Neutrophil (primary cell): Measurements from ENCODE around the gene GSDMA.
A peak's percentile ranks its signal among the peaks of the same experiment; 100 is the strongest.

Experiments
- H3K27ac ChIP-seq: fragments of 200-600 bp; sonication (generic); 2 replicates; pipeline ENCODE4 v1.5.1; 2016; ENCODE audit warnings: mild to moderate bottlenecking, moderate library complexity
- H3K27me3 ChIP-seq: fragments of 200-600 bp; sonication (generic); 2 replicates; pipeline ENCODE4 v1.6.0; 2016; ENCODE audit warnings: mild to moderate bottlenecking
- H3K36me3 ChIP-seq: fragments of 200-600 bp; sonication (generic); 2 replicates; pipeline ENCODE4 v1.5.1; 2017
- H3K4me1 ChIP-seq, 2 experiments: fragments of 200-600 bp in 1 of 2; sonication (generic) in 1 of 2; 1 replicate in 1 of 2; 2 replicates in 1 of 2; pipeline versions ENCODE4 v1.5.1 to v1.6.1; 2013 to 2016; ENCODE audit warnings: low read depth in 1 of 2, low read length in 1 of 2, mild to moderate bottlenecking in 1 of 2, moderate library complexity in 1 of 2; ENCODE audit not compliant: control insufficient read depth in 1 of 2, insufficient read depth in 1 of 2
- H3K4me3 ChIP-seq, 2 experiments: fragments of 200-600 bp in 1 of 2; sonication (generic) in 1 of 2; 1 replicate in 1 of 2; 2 replicates in 1 of 2; pipeline ENCODE4 v1.5.1; 2013 to 2016; ENCODE audit warnings: low read depth in 1 of 2, low read length in 1 of 2, mild to moderate bottlenecking in 1 of 2, moderate library complexity in 1 of 2
- H3K9me3 ChIP-seq: fragments of 200-600 bp; sonication (generic); 2 replicates; pipeline ENCODE4 v1.5.1; 2016
- CTCF ChIP-seq: fragments of 200-600 bp; sonication (generic); IDR thresholded peaks from 2 replicates; pipeline ENCODE4 v1.5.1; 2016; ENCODE audit warnings: antibody characterized with exemption

The GSDMA gene

GRCh38 chr17:39974433-39974832, 11.6 kb downstream of the GSDMA start:
- Histone ChIP-seq H3K36me3 (no peaks in the 10 kb centered on the region), H3K9me3 (no peaks in the 10 kb centered on the region), H3K4me3 (no peak overlapping the region), H3K27ac (no peak overlapping the region), H3K27me3 (no peaks in the 10 kb centered on the region), H3K4me1 (peaks cover 21 to 29% of the 10 kb centered on the region in 2 experiments)
- no peak for TF ChIP-seq CTCF

- H3K27me3 ChIP-seq, result no peaks in the 10 kb centered on the region
- H3K4me3 ChIP-seq, result no peak overlapping the region
- H3K9me3 ChIP-seq, result no peaks in the 10 kb centered on the region
- peaks cover 35% of the 10 kb centered on the region in 2 experiments for H3K4me1 ChIP-seq
- no peak overlapping the region for H3K27ac ChIP-seq
- H3K36me3 ChIP-seq, result no peaks in the 10 kb centered on the region
- no peak for TF ChIP-seq CTCF
These were observed 13.0 kb downstream of the GSDMA start for GRCh38 chr17:39975801-39976200.

- Histone ChIP-seq H3K27me3 (no peaks in the 10 kb centered on the region), H3K27ac (no peak overlapping the region), H3K4me1 (peaks cover 34 to 35% of the 10 kb centered on the region in 2 experiments), H3K36me3 (peaks cover under 1% of the 10 kb centered on the region), H3K9me3 (no peaks in the 10 kb centered on the region), H3K4me3 (no peak overlapping the region)
- TF ChIP-seq CTCF, result no peak
These were observed 16.3 kb downstream of the GSDMA start for GRCh38 chr17:39979016-39979670.

- Histone ChIP-seq H3K4me1 (peaks cover 27 to 30% of the 10 kb centered on the region in 2 experiments), H3K9me3 (no peaks in the 10 kb centered on the region), H3K27me3 (no peaks in the 10 kb centered on the region), H3K36me3 (peaks cover 8% of the 10 kb centered on the region), H3K27ac (peak overlapping the region; percentile 90), H3K4me3 (peak overlapping the region; percentile 78 to 96)
- no peak for TF ChIP-seq CTCF
These were observed 17.1 kb downstream of the GSDMA start for GRCh38 chr17:39979893-39980350.

GRCh38 chr17:39980351-39981206, 17.8 kb downstream of the GSDMA start, which contains the start of gene PSMD3:
PSMD3 (plus strand) TSS chr17:39980807; CDS start chr17:39980971, 164 bp downstream.
- no peaks in the 10 kb centered on the region for H3K27me3 ChIP-seq
- peak; percentile 98 for TF ChIP-seq CTCF
- H3K4me3 ChIP-seq, result peak within 1 kb of the TSS; percentile 78 to 96
- H3K36me3 ChIP-seq, result peaks cover 15% of the 10 kb centered on the region
- H3K27ac ChIP-seq, result peak within 1 kb of the TSS; percentile 90
- peaks cover 27 to 30% of the 10 kb centered on the region in 2 experiments for H3K4me1 ChIP-seq
- no peaks in the 10 kb centered on the region for H3K9me3 ChIP-seq
